SU-DHL-6 (cell line): ENCODE data around the gene PRPF6.

Source experiments
- H2AFZ ChIP-seq: fragments of 200-600 bp; sonication (generic); 2 replicates; pipeline ENCODE4 v1.6.1; 2014; ENCODE audit warnings: low read depth, mild to moderate bottlenecking, moderate library complexity, mixed read lengths, antibody characterized with exemption, low read length; ENCODE audit not compliant: severe bottlenecking
- H3F3A ChIP-seq: fragments of 200-600 bp; shearing (Covaris generic); 2 replicates; pipeline ENCODE4 v1.6.0; 2016; ENCODE audit warnings: antibody characterized with exemption, mild to moderate bottlenecking; ENCODE audit not compliant: insufficient read depth
- H3K27ac ChIP-seq: fragments of 200-600 bp; sonication (generic); 2 replicates; pipeline ENCODE4 v1.5.1; 2016; ENCODE audit warnings: low read depth, mild to moderate bottlenecking, low read length, moderate library complexity, mixed read lengths
- H3K27me3 ChIP-seq: fragments of 200-600 bp; sonication (generic), shearing (Covaris generic); 2 replicates; pipeline ENCODE4 v1.6.0; 2014; ENCODE audit warnings: mild to moderate bottlenecking, low read length
- H3K36me3 ChIP-seq: fragments of 200-600 bp; sonication (generic); 2 replicates; pipeline ENCODE4 v1.6.1; 2014; ENCODE audit warnings: mild to moderate bottlenecking, low read length, mixed read lengths
- H3K4me2 ChIP-seq: fragments of 300-600, 200-600 bp; shearing (Covaris generic), sonication (generic); 2 replicates; pipeline ENCODE4 v1.6.0; 2014; ENCODE audit warnings: low read length, low read depth, mild to moderate bottlenecking; ENCODE audit not compliant: poor library complexity, severe bottlenecking
- H3K4me3 ChIP-seq: fragments of 200-600 bp; sonication (generic); 2 replicates; pipeline ENCODE4 v1.5.1; 2014; ENCODE audit warnings: antibody characterized with exemption, low read length, mild to moderate bottlenecking, mixed read lengths; ENCODE audit not compliant: insufficient read depth, poor library complexity, severe bottlenecking
- H3K79me2 ChIP-seq: fragments of 200-600 bp; sonication (generic); 2 replicates; pipeline ENCODE4 v1.6.1; 2014; ENCODE audit warnings: mild to moderate bottlenecking, low read length, moderate library complexity; ENCODE audit not compliant: insufficient read depth
- H3K9ac ChIP-seq: fragments of 200-600 bp; sonication (generic); 2 replicates; pipeline ENCODE4 v1.7.0; 2014; ENCODE audit warnings: mild to moderate bottlenecking, low read length
- H3K9me2 ChIP-seq: fragments of 200-600 bp; sonication (generic); replicated peaks from 2 replicates; pipeline ENCODE4 v1.6.1; 2014; ENCODE audit warnings: low read length; ENCODE audit not compliant: insufficient read depth
- H3K9me3 ChIP-seq: fragments of 200-600 bp; sonication (generic); 2 replicates; pipeline ENCODE4 v1.6.1; 2014; ENCODE audit warnings: low read length, mixed read lengths; ENCODE audit not compliant: insufficient read depth
- H4K20me1 ChIP-seq: fragments of 200-600 bp; sonication (generic); 2 replicates; pipeline ENCODE4 v1.6.1; 2014; ENCODE audit warnings: low read depth, mild to moderate bottlenecking, antibody characterized with exemption, low read length, moderate library complexity, mixed read lengths
- CTCF ChIP-seq: fragments of 200-600 bp; sonication (generic); IDR thresholded peaks from one replicate; pipeline ENCODE4 v1.5.1; 2017; ENCODE audit warnings: antibody characterized with exemption, mild to moderate bottlenecking, low read length, moderate library complexity; ENCODE audit not compliant: insufficient read depth, poor library complexity, severe bottlenecking
- EZH2phosphoT487 ChIP-seq: fragments of 200-600 bp; sonication (generic), shearing (Covaris generic); conservative IDR thresholded peaks from 2 replicates; pipeline ENCODE4 v1.6.1; 2018; ENCODE audit warnings: mild to moderate bottlenecking, antibody characterized with exemption, low read length, moderate library complexity, mixed read lengths

PRPF6 gene

GRCh38 chr20:64023361-64024140 lies 42.6 kb downstream of the PRPF6 start:
- H3K27me3 ChIP-seq = no peaks in the 10 kb centered on the region
- no peak overlapping the region for H3K4me3 ChIP-seq
- no peak overlapping the region for H3K4me2 ChIP-seq
- H3K27ac ChIP-seq = no peak overlapping the region
- no peaks in the 10 kb centered on the region for H4K20me1 ChIP-seq
- no peak overlapping the region for H3K9ac ChIP-seq
- H3K79me2 ChIP-seq = no peaks in the 10 kb centered on the region
- no peaks in the 10 kb centered on the region for H3F3A ChIP-seq
- H3K9me3 ChIP-seq = no peaks in the 10 kb centered on the region
- TF ChIP-seq EZH2phosphoT487 (no peak), CTCF (no peak)
- no peaks in the 10 kb centered on the region for H3K36me3 ChIP-seq
- H3K9me2 ChIP-seq = no peaks in the 10 kb centered on the region
- H2AFZ ChIP-seq = no peak overlapping the region

- Histone ChIP-seq H3K27me3 (no peaks in the 10 kb centered on the region), H3K9me2 (no peaks in the 10 kb centered on the region), H3K9me3 (no peaks in the 10 kb centered on the region), H3K9ac (no peak overlapping the region), H3F3A (no peaks in the 10 kb centered on the region), H3K27ac (no peak overlapping the region), H2AFZ (no peak overlapping the region), H4K20me1 (no peaks in the 10 kb centered on the region), H3K36me3 (no peaks in the 10 kb centered on the region), H3K4me2 (no peak overlapping the region), H3K79me2 (no peaks in the 10 kb centered on the region), H3K4me3 (no peak overlapping the region)
- TF ChIP-seq CTCF (no peak), EZH2phosphoT487 (no peak)
Observed at GRCh38 chr20:64024141-64024990, 43.4 kb downstream of the PRPF6 start.

- Histone ChIP-seq H3K79me2 (no peaks in the 10 kb centered on the region), H3K9ac (no peak overlapping the region), H3K4me3 (no peak overlapping the region), H3F3A (no peaks in the 10 kb centered on the region), H3K36me3 (no peaks in the 10 kb centered on the region), H3K9me2 (no peaks in the 10 kb centered on the region), H3K27ac (no peak overlapping the region), H4K20me1 (no peaks in the 10 kb centered on the region), H3K9me3 (no peaks in the 10 kb centered on the region), H2AFZ (no peak overlapping the region), H3K4me2 (no peak overlapping the region), H3K27me3 (no peaks in the 10 kb centered on the region)
- TF ChIP-seq CTCF (no peak), EZH2phosphoT487 (no peak)
Observed at GRCh38 chr20:64025101-64025825, 44.3 kb downstream of the PRPF6 start.
